Activated CD8-positive, alpha-beta T cell treated with anti-CD3 and anti-CD28 coated beads for 36 hours (primary cell): Measurements from ENCODE around the gene SLC39A5. TPM values are rescaled to one million over a fixed set of nuclear protein-coding genes. Genes with fewer than 3 reads are reported as not detected.

Experiments used
- ATAC-seq: fragments of 200-7000 bp; cut with Tn5 transposase; one replicate; pipeline ENCODE4 v1.10.0; 2021; ENCODE audit warnings: mild to moderate bottlenecking, moderate library complexity
- CTCF ChIA-PET: fragments of 350-600 bp; sonication (Branson Sonifier 250); formaldehyde crosslinking; loops from one replicate; lab custom pipeline; 2021; ENCODE audit warnings: antibody characterized with exemption; lab: Charles Lee
- POLR2A ChIA-PET: fragments of 350-600 bp; sonication (Branson Sonifier 250); formaldehyde crosslinking; loops from one replicate; lab custom pipeline; 2021; ENCODE audit warnings: antibody characterized with exemption; lab: Charles Lee
- DNase-seq: peaks from one replicate; pipeline ENCODE4 v3.0.0-alpha.2; 2020
- H3K27ac Mint-ChIP-seq: one replicate; pipeline ENCODE4 v1.8.0; 2021; ENCODE audit warnings: mild to moderate bottlenecking, mixed read lengths
- H3K27me3 Mint-ChIP-seq: one replicate; pipeline ENCODE4 v1.8.0; 2021; ENCODE audit warnings: mixed read lengths
- H3K36me3 Mint-ChIP-seq: one replicate; pipeline ENCODE4 v1.8.0; 2021; ENCODE audit warnings: low read depth, mixed read lengths
- H3K4me1 Mint-ChIP-seq: one replicate; pipeline ENCODE4 v1.8.0; 2021; ENCODE audit warnings: low read depth, mixed read lengths
- H3K4me3 Mint-ChIP-seq: one replicate; pipeline ENCODE4 v1.8.0; 2021; ENCODE audit warnings: mild to moderate bottlenecking, moderate library complexity, mixed read lengths
- H3K9me3 Mint-ChIP-seq: one replicate; pipeline ENCODE4 v1.8.0; 2021; ENCODE audit warnings: mixed read lengths
- intact Hi-C: fragments of 100-400 bp; cut with micrococcal nuclease; formaldehyde crosslinking; loops from one replicate; pipeline ENCODE4 v1.10.0; 2022
- total RNA-seq, 2 experiments: library from RNA; stranded (reverse); gene quantifications; one replicate each; pipeline ENCODE4 v1.2.3, GENCODE V29; 2021
- TF ChIP-seq, protein P1 (sequence below): fragments of 200-600 bp; IDR thresholded peaks from one replicate; pipeline ENCODE4 v1.8.0; 2022; ENCODE audit warnings: antibody characterized with exemption, mild to moderate bottlenecking

SLC39A5 gene
- total RNA-seq, 2 experiments from 2014 or later, result 0.41 to 0.54 TPM

DNA sequence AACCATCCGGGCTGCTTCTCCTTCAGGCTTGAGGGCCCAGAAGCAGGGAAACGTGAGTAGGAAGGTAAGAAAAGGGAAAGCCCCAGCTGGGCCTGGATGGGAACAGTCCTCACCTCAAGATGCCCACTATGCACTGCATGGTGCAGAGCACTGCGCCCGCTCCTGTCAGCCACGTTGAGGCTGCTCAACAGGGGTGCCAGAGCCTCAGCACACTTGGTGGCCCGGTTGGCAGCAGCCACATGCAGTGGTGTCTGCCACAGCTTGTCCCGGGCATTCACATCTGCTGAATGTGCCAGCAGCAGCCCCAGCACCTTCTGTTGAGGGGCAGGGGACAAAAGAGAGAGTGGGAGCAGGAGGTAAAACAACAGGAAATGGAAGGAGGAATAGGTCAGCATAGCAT is 25.8 kb downstream of the SLC39A5 start:
- ATAC-seq (no peak), DNase-seq (no peak)
- TF ChIP-seq, protein P1, sequence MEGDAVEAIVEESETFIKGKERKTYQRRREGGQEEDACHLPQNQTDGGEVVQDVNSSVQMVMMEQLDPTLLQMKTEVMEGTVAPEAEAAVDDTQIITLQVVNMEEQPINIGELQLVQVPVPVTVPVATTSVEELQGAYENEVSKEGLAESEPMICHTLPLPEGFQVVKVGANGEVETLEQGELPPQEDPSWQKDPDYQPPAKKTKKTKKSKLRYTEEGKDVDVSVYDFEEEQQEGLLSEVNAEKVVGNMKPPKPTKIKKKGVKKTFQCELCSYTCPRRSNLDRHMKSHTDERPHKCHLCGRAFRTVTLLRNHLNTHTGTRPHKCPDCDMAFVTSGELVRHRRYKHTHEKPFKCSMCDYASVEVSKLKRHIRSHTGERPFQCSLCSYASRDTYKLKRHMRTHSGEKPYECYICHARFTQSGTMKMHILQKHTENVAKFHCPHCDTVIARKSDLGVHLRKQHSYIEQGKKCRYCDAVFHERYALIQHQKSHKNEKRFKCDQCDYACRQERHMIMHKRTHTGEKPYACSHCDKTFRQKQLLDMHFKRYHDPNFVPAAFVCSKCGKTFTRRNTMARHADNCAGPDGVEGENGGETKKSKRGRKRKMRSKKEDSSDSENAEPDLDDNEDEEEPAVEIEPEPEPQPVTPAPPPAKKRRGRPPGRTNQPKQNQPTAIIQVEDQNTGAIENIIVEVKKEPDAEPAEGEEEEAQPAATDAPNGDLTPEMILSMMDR, result no peak
- Mint-ChIP-seq H3K4me3 (no peak overlapping the region), H3K9me3 (no peaks in the 10 kb centered on the region), H3K27ac (no peak overlapping the region), H3K36me3 (peaks cover 28% of the 10 kb centered on the region), H3K27me3 (no peaks in the 10 kb centered on the region), H3K4me1 (peaks cover 19% of the 10 kb centered on the region)
- intact Hi-C loops, result loop anchor here (5.0 to 10.0 kb wide), 2 partner anchors 63 to 131 kb away; partner anchors contain the start of gene ESYT1
- ChIA-PET POLR2A (interaction anchor here (3.5 kb wide), 1 partner anchor 33 kb away, joined by 16 read pairs; the partner anchor contains the start of gene RNF41), CTCF (interaction anchor here (0.6 to 2.4 kb wide), 6 partner anchors 9 to 443 kb away, joined by 3 to 7 read pairs (median 4); partner anchors contain the start of genes CNPY2 and SMARCC2)

DNA sequence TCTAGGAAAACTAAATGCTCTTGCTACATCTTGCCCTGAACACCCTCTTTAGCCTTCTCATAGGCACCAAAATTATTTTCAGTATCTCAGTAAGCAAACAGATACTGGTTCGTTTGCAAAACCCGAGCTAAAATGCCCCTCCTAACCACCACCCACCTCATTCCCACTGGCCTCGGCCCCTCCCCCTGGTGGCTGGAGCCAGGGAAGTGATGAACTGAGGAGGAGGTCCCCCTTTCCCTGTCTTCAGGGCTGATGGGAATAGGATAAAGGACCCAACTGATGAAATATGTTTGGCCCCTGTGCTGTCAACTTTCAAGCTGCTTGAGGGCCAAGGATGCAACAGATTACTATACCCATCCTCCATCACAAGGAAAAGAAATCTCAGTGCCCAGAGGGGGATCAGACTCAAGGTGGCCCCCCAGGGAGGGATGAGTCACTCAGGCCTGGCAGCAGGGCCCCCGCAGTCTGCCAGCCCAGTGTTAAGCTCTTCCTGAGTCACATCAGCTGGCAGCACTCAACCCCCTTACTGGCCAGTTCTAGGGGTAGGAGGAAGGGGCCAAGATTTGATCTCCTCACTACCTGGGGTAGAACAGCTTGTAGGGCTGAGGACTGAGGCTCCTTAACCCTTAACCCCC is 26.6 kb downstream of the SLC39A5 start:
- POLR2A ChIA-PET, result interaction anchor here (0.6 to 3.5 kb wide), 9 partner anchors 9 to 215 kb away, joined by 3 to 17 read pairs (median 10); partner anchors contain the start of genes CNPY2, COQ10A, CS and RNF41
- peaks cover 28% of the 10 kb centered on the region for H3K36me3 Mint-ChIP-seq
- H3K4me1 Mint-ChIP-seq, result peaks cover 19% of the 10 kb centered on the region
- peak overlapping the region; percentile 88 for H3K4me3 Mint-ChIP-seq
- H3K9me3 Mint-ChIP-seq, result no peaks in the 10 kb centered on the region
- intact Hi-C loops, result loop anchor here (5.0 to 10.0 kb wide), 2 partner anchors 64 to 132 kb away; partner anchors contain the start of gene ESYT1
- CTCF ChIA-PET, result interaction anchor here (0.8 to 3.4 kb wide), 7 partner anchors 12 to 250 kb away, joined by 3 to 40 read pairs (median 5); partner anchors contain the start of genes CNPY2, COQ10A, SMARCC2 and ZC3H10
- TF ChIP-seq, protein P1, result no peak
- ATAC-seq, result no peak
- peak overlapping the region; percentile 26 for H3K27ac Mint-ChIP-seq
- DNase-seq, result peak; percentile 19
- no peaks in the 10 kb centered on the region for H3K27me3 Mint-ChIP-seq

GRCh38 chr12:56257071-56257470 is 27.2 kb downstream of the SLC39A5 start:
- peak overlapping the region; percentile 26 for H3K27ac Mint-ChIP-seq
- no peak for DNase-seq
- H3K9me3 Mint-ChIP-seq, result no peaks in the 10 kb centered on the region
- H3K4me3 Mint-ChIP-seq, result peak overlapping the region; percentile 88
- no peaks in the 10 kb centered on the region for H3K27me3 Mint-ChIP-seq
- POLR2A ChIA-PET, result interaction anchor here (0.6 to 3.5 kb wide), 11 partner anchors 9 to 214 kb away, joined by 3 to 17 read pairs (median 7); partner anchors contain the start of genes CNPY2, COQ10A, CS and RNF41
- H3K36me3 Mint-ChIP-seq, result peaks cover 24% of the 10 kb centered on the region
- CTCF ChIA-PET, result interaction anchor here (0.8 to 3.4 kb wide), 10 partner anchors 11 to 249 kb away, joined by 3 to 40 read pairs (median 6); partner anchors contain the start of genes CNPY2, COQ10A, RNF41 and ZC3H10
- intact Hi-C loops, result loop anchor here (5.0 to 10.0 kb wide), 2 partner anchors 65 to 132 kb away; partner anchors contain the start of gene ESYT1
- peaks cover 19% of the 10 kb centered on the region for H3K4me1 Mint-ChIP-seq
- ATAC-seq, result no peak
- TF ChIP-seq, protein P1, result no peak

GRCh38 chr12:56257491-56258067 is 27.7 kb downstream of the SLC39A5 start:
- H3K27me3 Mint-ChIP-seq, result no peaks in the 10 kb centered on the region
- intact Hi-C loops, result loop anchor here (5.0 to 10.0 kb wide), 2 partner anchors 65 to 133 kb away; partner anchors contain the start of gene ESYT1
- ChIA-PET POLR2A (interaction anchor here (0.6 to 3.5 kb wide), 12 partner anchors 10 to 213 kb away, joined by 3 to 17 read pairs (median 6); partner anchors contain the start of genes CNPY2, COQ10A, CS and RNF41), CTCF (interaction anchor here (0.6 to 3.4 kb wide), 24 partner anchors 11 to 249 kb away, joined by 3 to 40 read pairs (median 4); partner anchors contain the start of genes CNPY2, COQ10A, MYL6B and RNF41)
- peaks cover 19% of the 10 kb centered on the region for H3K4me1 Mint-ChIP-seq
- H3K27ac Mint-ChIP-seq, result peak overlapping the region; percentile 73
- no peaks in the 10 kb centered on the region for H3K9me3 Mint-ChIP-seq
- peak overlapping the region; percentile 88 for H3K4me3 Mint-ChIP-seq
- peak; percentile 9 for ATAC-seq
- peak; percentile 5 for DNase-seq
- peaks cover 24% of the 10 kb centered on the region for H3K36me3 Mint-ChIP-seq
- TF ChIP-seq, protein P1, result no peak
